Endothelial cell of umbilical vein (primary cell): ENCODE results near the gene NPC1L1.

Experiments
- CTCF ChIP-seq, 2 donors: IDR thresholded peaks; 1 replicate in 1 of 2; 2 replicates in 1 of 2; pipeline ENCODE4 v1.5.1; 2011; ENCODE audit warnings: low read length in 2 of 2, mild to moderate bottlenecking in 2 of 2, moderate library complexity in 2 of 2, control low read depth in 1 of 2, inconsistent platforms in 1 of 2, low read depth in 1 of 2; ENCODE audit not compliant: insufficient read depth in 1 of 2; ENCODE audit errors: extremely low read depth in 1 of 2
- EZH2 ChIP-seq: IDR thresholded peaks from 2 replicates; pipeline ENCODE4 v1.6.1; 2012; ENCODE audit warnings: borderline replicate concordance, low read depth, mild to moderate bottlenecking, moderate library complexity, low read length, inconsistent platforms; ENCODE audit not compliant: severe bottlenecking
- GATA2 ChIP-seq: IDR thresholded peaks from 2 replicates; pipeline ENCODE4 v1.7.0; 2011; ENCODE audit warnings: low read depth, mild to moderate bottlenecking, moderate library complexity, mixed read lengths, low read length; ENCODE audit not compliant: insufficient read length, insufficient read depth
- JUN ChIP-seq: IDR thresholded peaks from 2 replicates; pipeline ENCODE4 v1.6.1; 2011; ENCODE audit warnings: borderline replicate concordance, low read depth; ENCODE audit not compliant: insufficient read length, insufficient read depth
- MAX ChIP-seq: IDR thresholded peaks from 2 replicates; pipeline ENCODE4 v1.6.1; 2011; ENCODE audit not compliant: insufficient read depth, insufficient read length
- MYC ChIP-seq: IDR thresholded peaks from one replicate; pipeline ENCODE4 v1.6.1; 2011; ENCODE audit warnings: mild to moderate bottlenecking, low read depth, low read length
- POLR2A ChIP-seq: IDR thresholded peaks from 2 replicates; pipeline ENCODE4 v1.6.1; 2012; ENCODE audit warnings: low read depth, mild to moderate bottlenecking, control low read depth, low read length
- POLR2AphosphoS5 ChIP-seq: IDR thresholded peaks from 2 replicates; pipeline ENCODE4 v1.6.1; 2012; ENCODE audit warnings: low read depth, mild to moderate bottlenecking, control low read depth, low read length, moderate library complexity; ENCODE audit not compliant: insufficient read depth

GRCh38 chr7:44486001-44486400, 55.1 kb downstream of the NPC1L1 start:
- no peak for TF ChIP-seq CTCF (IDR thresholded peaks at IDR 0.05; ENCODE audit: extremely low read depth in 1 of 2, insufficient read depth in 1 of 2, low read depth in 1 of 2, low read length in 2 of 2)
- TF ChIP-seq POLR2A, result no peak
- TF ChIP-seq JUN, result no peak
- TF ChIP-seq EZH2, result no peak
- TF ChIP-seq MAX, result no peak
- no peak for TF ChIP-seq POLR2AphosphoS5
- no peak for TF ChIP-seq GATA2
- no peak for TF ChIP-seq MYC
